Astrocyte (in vitro differentiated cells and primary cell): ENCODE data around the gene AMPH. TPM values are rescaled to one million over a fixed set of nuclear protein-coding genes. Genes with fewer than 3 reads are reported as not detected.

Experiments
- DNase-seq: peaks from one replicate; pipeline ENCODE4 v3.0.0-alpha.2; 2010; ENCODE audit warnings: low read depth
- FAIRE-seq: peaks from 2 replicates; lab custom pipeline; 2011; peaks lifted over from hg19 to GRCh38; lab: Jason Lieb, UNC
- H2AFZ ChIP-seq: 2 replicates; pipeline ENCODE4 v1.6.0; 2012; ENCODE audit warnings: low read depth, low read length, inconsistent platforms
- H3K27ac ChIP-seq: 2 replicates; pipeline ENCODE4 v1.5.1; 2011; ENCODE audit warnings: low read depth, low read length, inconsistent platforms
- H3K27me3 ChIP-seq: 2 replicates; pipeline ENCODE4 v1.6.0; 2011; ENCODE audit warnings: low read length, inconsistent platforms; ENCODE audit not compliant: insufficient read depth
- H3K36me3 ChIP-seq: 2 replicates; pipeline ENCODE4 v1.5.1; 2011; ENCODE audit warnings: low read length, inconsistent platforms; ENCODE audit not compliant: insufficient read depth
- H3K4me1 ChIP-seq: 2 replicates; pipeline ENCODE4 v1.5.1; 2011; ENCODE audit warnings: low read length, inconsistent platforms; ENCODE audit not compliant: insufficient read depth
- H3K4me2 ChIP-seq: 2 replicates; pipeline ENCODE4 v1.6.0; 2012; ENCODE audit warnings: low read length, inconsistent platforms
- H3K4me3 ChIP-seq: 2 replicates; pipeline ENCODE4 v1.5.1; 2011; ENCODE audit warnings: low read depth, mild to moderate bottlenecking, low read length, inconsistent platforms; ENCODE audit not compliant: insufficient read depth
- H3K79me2 ChIP-seq: 2 replicates; pipeline ENCODE4 v1.6.0; 2012; ENCODE audit warnings: mild to moderate bottlenecking, low read length, inconsistent platforms; ENCODE audit not compliant: insufficient read depth
- H3K9ac ChIP-seq: 2 replicates; pipeline ENCODE4 v1.6.0; 2012; ENCODE audit warnings: mild to moderate bottlenecking, low read length, inconsistent platforms
- H3K9me3 ChIP-seq: 2 replicates; pipeline ENCODE4 v1.5.1; 2012; ENCODE audit warnings: low read depth, mild to moderate bottlenecking, low read length, inconsistent platforms; ENCODE audit not compliant: insufficient read depth
- H4K20me1 ChIP-seq: 2 replicates; pipeline ENCODE4 v1.6.0; 2012; ENCODE audit warnings: low read length, inconsistent platforms; ENCODE audit not compliant: insufficient read depth
- H3K27ac Mint-ChIP-seq: one replicate; pipeline ENCODE4 v1.8.0; 2021; ENCODE audit warnings: mild to moderate bottlenecking, mixed read lengths; ENCODE audit not compliant: unreplicated experiment
- H3K27me3 Mint-ChIP-seq: one replicate; pipeline ENCODE4 v1.8.0; 2021; ENCODE audit warnings: low read depth, mixed read lengths; ENCODE audit not compliant: unreplicated experiment
- H3K36me3 Mint-ChIP-seq: one replicate; pipeline ENCODE4 v1.8.0; 2021; ENCODE audit warnings: low read depth, mixed read lengths; ENCODE audit not compliant: unreplicated experiment
- H3K4me1 Mint-ChIP-seq: one replicate; pipeline ENCODE4 v1.8.0; 2021; ENCODE audit warnings: low read depth, mixed read lengths; ENCODE audit not compliant: unreplicated experiment
- H3K4me3 Mint-ChIP-seq: one replicate; pipeline ENCODE4 v1.8.0; 2021; ENCODE audit warnings: mild to moderate bottlenecking, moderate library complexity, mixed read lengths; ENCODE audit not compliant: unreplicated experiment
- H3K9me3 Mint-ChIP-seq: one replicate; pipeline ENCODE4 v1.8.0; 2021; ENCODE audit warnings: mild to moderate bottlenecking, mixed read lengths; ENCODE audit not compliant: unreplicated experiment
- EZH2 ChIP-seq: IDR thresholded peaks from 2 replicates; pipeline ENCODE4 v1.6.1; 2012; ENCODE audit warnings: mild to moderate bottlenecking, low read length, inconsistent platforms; ENCODE audit not compliant: insufficient read depth
- total RNA-seq: library from RNA; stranded (reverse); gene quantifications from 2 replicates; pipeline ENCODE4 v1.2.1, GENCODE V29; 2021
- TF ChIP-seq, protein P1 (sequence below): IDR thresholded peaks from 2 replicates; pipeline ENCODE4 v1.5.1; 2011; ENCODE audit warnings: low read depth, mild to moderate bottlenecking, inconsistent platforms, low read length, moderate library complexity; ENCODE audit not compliant: insufficient read depth

The AMPH gene
- total RNA-seq, 1 donor from 2014 or later: 2.9 TPM

DNA sequence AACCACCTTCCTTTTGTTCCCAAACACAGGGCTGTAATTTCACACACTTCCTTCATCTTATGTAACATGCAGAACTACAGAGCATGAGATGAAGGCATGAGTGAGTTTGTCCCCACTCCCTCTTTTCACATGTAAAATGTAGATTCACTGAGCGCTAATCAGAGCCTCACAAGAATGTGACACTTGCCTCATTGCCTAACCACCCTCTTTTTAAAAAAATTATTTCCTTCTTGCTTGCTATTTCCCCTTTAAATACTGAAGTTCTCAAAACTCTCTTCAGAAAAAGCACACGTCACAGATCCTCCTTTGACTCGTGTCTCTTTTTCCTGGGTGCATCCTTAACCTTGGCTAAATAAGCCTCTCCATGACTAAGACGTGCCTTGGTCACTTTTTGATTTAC, 236.5 kb downstream of the AMPH start:
- no peak overlapping the region for H3K9ac ChIP-seq
- Mint-ChIP-seq H3K27me3 (no peaks in the 10 kb centered on the region), H3K4me3 (no peak overlapping the region), H3K9me3 (peaks cover 4% of the 10 kb centered on the region), H3K36me3 (no peaks in the 10 kb centered on the region), H3K27ac (no peak overlapping the region), H3K4me1 (no peaks in the 10 kb centered on the region)
- H2AFZ ChIP-seq: no peak overlapping the region
- H3K27ac ChIP-seq: no peak overlapping the region
- H3K4me1 ChIP-seq: no peaks in the 10 kb centered on the region
- no peaks in the 10 kb centered on the region for H3K79me2 ChIP-seq
- H4K20me1 ChIP-seq: no peaks in the 10 kb centered on the region
- H3K4me3 ChIP-seq: no peak overlapping the region
- no peak overlapping the region for H3K4me2 ChIP-seq
- no peak for TF ChIP-seq EZH2
- TF ChIP-seq, protein P1, sequence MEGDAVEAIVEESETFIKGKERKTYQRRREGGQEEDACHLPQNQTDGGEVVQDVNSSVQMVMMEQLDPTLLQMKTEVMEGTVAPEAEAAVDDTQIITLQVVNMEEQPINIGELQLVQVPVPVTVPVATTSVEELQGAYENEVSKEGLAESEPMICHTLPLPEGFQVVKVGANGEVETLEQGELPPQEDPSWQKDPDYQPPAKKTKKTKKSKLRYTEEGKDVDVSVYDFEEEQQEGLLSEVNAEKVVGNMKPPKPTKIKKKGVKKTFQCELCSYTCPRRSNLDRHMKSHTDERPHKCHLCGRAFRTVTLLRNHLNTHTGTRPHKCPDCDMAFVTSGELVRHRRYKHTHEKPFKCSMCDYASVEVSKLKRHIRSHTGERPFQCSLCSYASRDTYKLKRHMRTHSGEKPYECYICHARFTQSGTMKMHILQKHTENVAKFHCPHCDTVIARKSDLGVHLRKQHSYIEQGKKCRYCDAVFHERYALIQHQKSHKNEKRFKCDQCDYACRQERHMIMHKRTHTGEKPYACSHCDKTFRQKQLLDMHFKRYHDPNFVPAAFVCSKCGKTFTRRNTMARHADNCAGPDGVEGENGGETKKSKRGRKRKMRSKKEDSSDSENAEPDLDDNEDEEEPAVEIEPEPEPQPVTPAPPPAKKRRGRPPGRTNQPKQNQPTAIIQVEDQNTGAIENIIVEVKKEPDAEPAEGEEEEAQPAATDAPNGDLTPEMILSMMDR: no peak
- H3K27me3 ChIP-seq: no peaks in the 10 kb centered on the region
- DNase-seq (no peak), FAIRE-seq (no peak)
- H3K9me3 ChIP-seq: no peaks in the 10 kb centered on the region
- H3K36me3 ChIP-seq: no peaks in the 10 kb centered on the region

DNA sequence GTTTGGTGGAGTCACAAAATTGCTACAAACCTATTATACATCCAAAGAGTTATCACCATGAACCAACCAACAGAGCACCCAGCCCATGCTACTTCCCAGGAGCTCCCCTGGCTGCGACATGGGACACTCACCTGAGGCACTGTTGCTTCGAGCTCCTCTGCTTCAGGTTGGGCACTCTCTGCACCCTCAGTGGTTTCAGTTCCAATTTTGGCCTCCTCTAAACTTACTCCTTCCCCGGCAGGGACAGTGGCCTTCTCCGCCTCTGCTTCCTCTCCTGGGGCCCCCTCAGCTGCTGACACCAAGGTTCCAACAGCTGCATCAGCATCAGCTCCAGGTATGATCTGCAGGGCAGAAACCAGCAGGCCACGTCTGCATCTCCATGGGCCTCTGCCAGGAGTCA, 237.3 kb downstream of the AMPH start:
- Mint-ChIP-seq H3K27ac (no peak overlapping the region), H3K27me3 (no peaks in the 10 kb centered on the region), H3K4me1 (no peaks in the 10 kb centered on the region), H3K9me3 (peaks cover 4% of the 10 kb centered on the region), H3K4me3 (no peak overlapping the region), H3K36me3 (no peaks in the 10 kb centered on the region)
- H3K4me3 ChIP-seq: no peak overlapping the region
- no peak overlapping the region for H3K4me2 ChIP-seq
- H3K9ac ChIP-seq: no peak overlapping the region
- FAIRE-seq (no peak), DNase-seq (no peak)
- H3K27me3 ChIP-seq: no peaks in the 10 kb centered on the region
- H3K9me3 ChIP-seq: no peaks in the 10 kb centered on the region
- no peaks in the 10 kb centered on the region for H3K79me2 ChIP-seq
- H3K4me1 ChIP-seq: no peaks in the 10 kb centered on the region
- H2AFZ ChIP-seq: no peak overlapping the region
- H3K36me3 ChIP-seq: no peaks in the 10 kb centered on the region
- no peak overlapping the region for H3K27ac ChIP-seq
- TF ChIP-seq EZH2: no peak
- TF ChIP-seq, protein P1: no peak
- no peaks in the 10 kb centered on the region for H4K20me1 ChIP-seq

DNA sequence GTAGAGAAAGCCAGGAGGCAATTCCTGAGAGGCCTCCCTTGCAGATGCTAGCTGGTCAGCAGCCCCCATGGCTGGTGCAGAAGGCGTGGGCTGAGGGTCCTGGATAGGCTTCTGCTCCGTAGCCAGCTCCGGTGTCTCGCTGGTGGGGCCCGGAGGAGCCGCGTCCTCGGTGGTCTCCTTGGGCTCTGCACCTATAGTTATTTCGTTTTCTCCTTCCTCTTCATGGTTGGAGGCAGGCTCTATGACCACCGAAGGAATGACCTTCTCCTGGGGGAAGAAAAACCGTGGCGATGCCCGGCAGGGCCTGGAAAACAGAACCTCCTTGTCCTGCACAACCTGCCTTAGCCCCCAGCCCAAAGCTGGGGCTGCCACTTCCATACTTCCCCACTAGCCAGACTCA, 239.4 kb downstream of the AMPH start:
- H3K4me1 ChIP-seq: no peaks in the 10 kb centered on the region
- H3K27ac Mint-ChIP-seq: no peak overlapping the region
- no peaks in the 10 kb centered on the region for H3K27me3 ChIP-seq
- H3K27ac ChIP-seq: no peak overlapping the region
- H3K4me2 ChIP-seq: no peak overlapping the region
- no peak overlapping the region for H2AFZ ChIP-seq
- H3K27me3 Mint-ChIP-seq: no peaks in the 10 kb centered on the region
- no peaks in the 10 kb centered on the region for H3K9me3 ChIP-seq
- no peak for TF ChIP-seq EZH2
- TF ChIP-seq, protein P1: no peak
- no peak for DNase-seq
- no peak overlapping the region for H3K4me3 Mint-ChIP-seq
- H3K9ac ChIP-seq: no peak overlapping the region
- H3K36me3 ChIP-seq: no peaks in the 10 kb centered on the region
- H3K36me3 Mint-ChIP-seq: no peaks in the 10 kb centered on the region
- no peaks in the 10 kb centered on the region for H3K4me1 Mint-ChIP-seq
- peaks cover 4% of the 10 kb centered on the region for H3K9me3 Mint-ChIP-seq
- H3K79me2 ChIP-seq: no peaks in the 10 kb centered on the region
- no peaks in the 10 kb centered on the region for H4K20me1 ChIP-seq
- H3K4me3 ChIP-seq: no peak overlapping the region
- no peak for FAIRE-seq
